Panc1 (cell line): ENCODE measurements around the gene HOXD11. TPM values are rescaled to one million over a fixed set of nuclear protein-coding genes. Genes with fewer than 3 reads are reported as not detected.

Experiments used
- ATAC-seq: fragments of 200-7000 bp; cut with Tn5 transposase; 2 replicates; pipeline ENCODE4 v1.9.1; 2020; ENCODE audit warnings: mild to moderate bottlenecking, moderate library complexity
- BruUV-seq: library from RNA; stranded (reverse); fragments of 400-500 nt; replicated peaks from 2 replicates; lab custom pipeline; 2021; lab: Mats Ljungman, UMichigan
- CTCF ChIA-PET: fragments of 300-600 bp; sonication (Branson Sonifier 250); formaldehyde crosslinking; loops from one replicate; lab custom pipeline; 2022; ENCODE audit warnings: antibody characterized with exemption; lab: Charles Lee
- POLR2A ChIA-PET: fragments of 300-600 bp; sonication (Branson Sonifier 250); formaldehyde crosslinking; loops from one replicate; lab custom pipeline; 2022; ENCODE audit warnings: antibody characterized with exemption; lab: Charles Lee
- DNase-seq: peaks from one replicate; pipeline ENCODE4 v3.0.0-alpha.2; 2010; ENCODE audit warnings: low read depth, low spot score
- H3K27ac ChIP-seq: 2 replicates; pipeline ENCODE4 v1.5.1; 2011; ENCODE audit warnings: mild to moderate bottlenecking, low read length, inconsistent platforms
- H3K27me3 ChIP-seq: fragments of 200-500 bp; sonication (Bioruptor generic); 2 replicates; pipeline ENCODE4 v1.6.0; 2014; ENCODE audit warnings: low read length, inconsistent platforms; ENCODE audit not compliant: control insufficient read depth, insufficient read depth
- H3K36me3 ChIP-seq: fragments of 200-500 bp; sonication (Bioruptor generic); 2 replicates; pipeline ENCODE4 v1.5.1; 2014; ENCODE audit warnings: inconsistent platforms, mild to moderate bottlenecking, low read length, moderate library complexity; ENCODE audit not compliant: control insufficient read depth, insufficient read depth
- H3K4me1 ChIP-seq: 2 replicates; pipeline ENCODE4 v1.5.1; 2011; ENCODE audit warnings: inconsistent platforms, mild to moderate bottlenecking, low read length, moderate library complexity; ENCODE audit not compliant: control insufficient read depth, insufficient read depth
- H3K4me3 ChIP-seq, 2 experiments: 2 replicates each; pipeline ENCODE4 v1.5.1; 2011 to 2012; ENCODE audit warnings: low read depth in 2 of 2, low read length in 2 of 2, mild to moderate bottlenecking in 2 of 2, inconsistent platforms in 1 of 2, moderate library complexity in 1 of 2
- H3K9me3 ChIP-seq: fragments of 200-500 bp; sonication (Bioruptor generic); 2 replicates; pipeline ENCODE4 v1.5.1; 2014; ENCODE audit warnings: low read depth, mild to moderate bottlenecking, inconsistent platforms, low read length, moderate library complexity; ENCODE audit not compliant: control insufficient read depth, insufficient read depth
- CTCF ChIP-seq: fragments of 450-650 bp; IDR thresholded peaks from 2 replicates; pipeline ENCODE4 v1.5.1; 2017; ENCODE audit warnings: mild to moderate bottlenecking
- POLR2AphosphoS5 ChIP-seq: IDR thresholded peaks from 2 replicates; pipeline ENCODE4 v1.6.1; 2012; ENCODE audit warnings: mild to moderate bottlenecking, low read depth, low read length, moderate library complexity
- SIN3A ChIP-seq: IDR thresholded peaks from 2 replicates; pipeline ENCODE4 v1.6.1; 2012; ENCODE audit warnings: low read depth, mild to moderate bottlenecking, low read length, moderate library complexity, borderline replicate concordance; ENCODE audit not compliant: insufficient read depth
- TCF7L2 ChIP-seq: IDR thresholded peaks from 2 replicates; pipeline ENCODE4 v1.6.1; 2011; ENCODE audit warnings: mild to moderate bottlenecking, low read depth, low read length, inconsistent platforms
- in situ Hi-C: cut with HindIII; loops from 2 replicates; pipeline ENCODE4 v1.10.0; 2016; ENCODE audit warnings: low sequenced_read_pairs, low pct_unique_long_range_greater_than_20kb
- intact Hi-C: fragments of 100-400 bp; cut with micrococcal nuclease; formaldehyde crosslinking; loops from one replicate; pipeline ENCODE4 v1.10.0; 2022; ENCODE audit not compliant: unreplicated experiment
- total RNA-seq: library from RNA; stranded (reverse); gene quantifications from one replicate; pipeline ENCODE4 v1.2.1, GENCODE V29; 2021; ENCODE audit not compliant: unreplicated experiment
- TF ChIP-seq, protein P1 (sequence below), 2 experiments: IDR thresholded peaks; 2 replicates each; pipeline ENCODE4 v1.6.1; 2011 to 2012; ENCODE audit warnings: low read depth in 2 of 2, control low read depth in 1 of 2, low read length in 1 of 2, mild to moderate bottlenecking in 1 of 2, moderate library complexity in 1 of 2; ENCODE audit not compliant: insufficient read depth in 1 of 2

The HOXD11 gene
- total RNA-seq, 1 experiment from 2014 or later = 0.49 TPM

DNA sequence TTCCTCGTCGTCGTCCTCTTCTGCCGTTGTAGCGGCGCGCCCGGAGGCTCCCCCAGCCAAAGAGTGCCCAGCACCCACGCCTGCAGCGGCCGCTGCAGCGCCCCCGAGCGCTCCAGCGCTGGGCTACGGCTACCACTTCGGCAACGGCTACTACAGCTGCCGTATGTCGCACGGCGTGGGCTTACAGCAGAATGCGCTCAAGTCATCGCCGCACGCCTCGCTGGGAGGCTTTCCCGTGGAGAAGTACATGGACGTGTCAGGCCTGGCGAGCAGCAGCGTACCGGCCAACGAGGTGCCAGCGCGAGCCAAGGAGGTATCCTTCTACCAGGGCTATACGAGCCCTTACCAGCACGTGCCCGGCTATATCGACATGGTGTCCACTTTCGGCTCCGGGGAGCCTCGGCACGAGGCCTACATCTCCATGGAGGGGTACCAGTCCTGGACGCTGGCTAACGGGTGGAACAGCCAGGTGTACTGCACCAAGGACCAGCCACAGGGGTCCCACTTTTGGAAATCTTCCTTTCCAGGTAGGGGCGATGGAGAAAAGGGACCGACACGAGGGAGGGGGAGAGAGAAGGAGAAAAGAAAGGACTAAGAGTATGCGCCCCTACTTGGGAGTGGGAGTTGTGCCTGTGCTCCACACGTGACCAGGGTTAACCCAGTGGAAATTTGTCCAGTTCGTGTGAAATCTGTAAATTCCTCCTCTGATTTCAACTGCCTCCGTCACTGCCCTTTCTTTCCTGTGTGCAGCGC lies 13.8 kb upstream of the HOXD11 start:
- H3K27ac ChIP-seq = no peak overlapping the region
- intact Hi-C loops (no loop called here), in situ Hi-C loops (no loop called here)
- ChIA-PET POLR2A (no interaction called here), CTCF (no interaction called here)
- TF ChIP-seq, protein P1, sequence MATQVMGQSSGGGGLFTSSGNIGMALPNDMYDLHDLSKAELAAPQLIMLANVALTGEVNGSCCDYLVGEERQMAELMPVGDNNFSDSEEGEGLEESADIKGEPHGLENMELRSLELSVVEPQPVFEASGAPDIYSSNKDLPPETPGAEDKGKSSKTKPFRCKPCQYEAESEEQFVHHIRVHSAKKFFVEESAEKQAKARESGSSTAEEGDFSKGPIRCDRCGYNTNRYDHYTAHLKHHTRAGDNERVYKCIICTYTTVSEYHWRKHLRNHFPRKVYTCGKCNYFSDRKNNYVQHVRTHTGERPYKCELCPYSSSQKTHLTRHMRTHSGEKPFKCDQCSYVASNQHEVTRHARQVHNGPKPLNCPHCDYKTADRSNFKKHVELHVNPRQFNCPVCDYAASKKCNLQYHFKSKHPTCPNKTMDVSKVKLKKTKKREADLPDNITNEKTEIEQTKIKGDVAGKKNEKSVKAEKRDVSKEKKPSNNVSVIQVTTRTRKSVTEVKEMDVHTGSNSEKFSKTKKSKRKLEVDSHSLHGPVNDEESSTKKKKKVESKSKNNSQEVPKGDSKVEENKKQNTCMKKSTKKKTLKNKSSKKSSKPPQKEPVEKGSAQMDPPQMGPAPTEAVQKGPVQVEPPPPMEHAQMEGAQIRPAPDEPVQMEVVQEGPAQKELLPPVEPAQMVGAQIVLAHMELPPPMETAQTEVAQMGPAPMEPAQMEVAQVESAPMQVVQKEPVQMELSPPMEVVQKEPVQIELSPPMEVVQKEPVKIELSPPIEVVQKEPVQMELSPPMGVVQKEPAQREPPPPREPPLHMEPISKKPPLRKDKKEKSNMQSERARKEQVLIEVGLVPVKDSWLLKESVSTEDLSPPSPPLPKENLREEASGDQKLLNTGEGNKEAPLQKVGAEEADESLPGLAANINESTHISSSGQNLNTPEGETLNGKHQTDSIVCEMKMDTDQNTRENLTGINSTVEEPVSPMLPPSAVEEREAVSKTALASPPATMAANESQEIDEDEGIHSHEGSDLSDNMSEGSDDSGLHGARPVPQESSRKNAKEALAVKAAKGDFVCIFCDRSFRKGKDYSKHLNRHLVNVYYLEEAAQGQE (IDR thresholded peaks at IDR 0.05; ENCODE audit: insufficient read depth in 1 of 2, low read depth in 2 of 2, low read length in 1 of 2) = no peak
- TF ChIP-seq CTCF (no peak), TCF7L2 (no peak), SIN3A (no peak), POLR2AphosphoS5 (no peak)
- no peak for DNase-seq
- no peaks in the 10 kb centered on the region for H3K36me3 ChIP-seq
- peaks cover 17% of the 10 kb centered on the region for H3K27me3 ChIP-seq
- H3K9me3 ChIP-seq = no peaks in the 10 kb centered on the region
- ATAC-seq = no peak
- H3K4me3 ChIP-seq = no peak overlapping the region
- peaks cover 16% of the 10 kb centered on the region for H3K4me1 ChIP-seq
- BruUV-seq = no TSS peak

GRCh38 chr2:176093898-176094249 lies 13.2 kb upstream of the HOXD11 start:
- intact Hi-C loops = no loop called here
- POLR2A ChIA-PET = no interaction called here
- Histone ChIP-seq H3K4me1 (peaks cover 13% of the 10 kb centered on the region), H3K27me3 (peaks cover 14% of the 10 kb centered on the region), H3K36me3 (no peaks in the 10 kb centered on the region), H3K9me3 (no peaks in the 10 kb centered on the region), H3K27ac (no peak overlapping the region), H3K4me3 (no peak overlapping the region)
- CTCF ChIA-PET = no interaction called here
- in situ Hi-C loops = no loop called here
- no peak for ATAC-seq
- BruUV-seq = no TSS peak
- no peak for DNase-seq
- TF ChIP-seq SIN3A (no peak), CTCF (no peak), POLR2AphosphoS5 (no peak), TCF7L2 (no peak)
- TF ChIP-seq, protein P1 (IDR thresholded peaks at IDR 0.05; ENCODE audit: insufficient read depth in 1 of 2, low read depth in 2 of 2, low read length in 1 of 2) = no peak
